Upper lobe of right lung (tissue), 1 donor: ENCODE results near the gene MYF5. TPM values are rescaled to one million over a fixed set of nuclear protein-coding genes. Genes with fewer than 3 reads are reported as not detected.
"Not testable (repeated sequence)": the region's sequence is repeated elsewhere in the genome, so short reads cannot be mapped to it uniquely, and the experiment has no call there.

Source experiments
- ATAC-seq: fragments of 200-7000 bp; cut with Tn5 transposase; one replicate; pipeline ENCODE4 v1.9.1; 2020; ENCODE audit warnings: mild to moderate bottlenecking, moderate library complexity
- DNase-seq: peaks from one replicate; pipeline ENCODE4 v3.0.0-alpha.2; 2020
- H3K27ac ChIP-seq: fragments of 200-600 bp; one replicate; pipeline ENCODE4 v1.8.0; 2022
- H3K27me3 ChIP-seq: fragments of 200-600 bp; one replicate; pipeline ENCODE4 v1.8.0; 2022; ENCODE audit warnings: mild to moderate bottlenecking
- H3K36me3 ChIP-seq: fragments of 200-600 bp; one replicate; pipeline ENCODE4 v1.8.0; 2022
- H3K4me1 ChIP-seq: fragments of 200-600 bp; one replicate; pipeline ENCODE4 v1.8.0; 2022
- H3K4me3 ChIP-seq: fragments of 200-600 bp; one replicate; pipeline ENCODE4 v1.8.0; 2022; ENCODE audit warnings: mild to moderate bottlenecking
- H3K9me3 ChIP-seq: fragments of 200-600 bp; one replicate; pipeline ENCODE4 v1.8.0; 2022
- intact Hi-C: fragments of 100-400 bp; cut with DNase I; formaldehyde crosslinking; loops from one replicate; pipeline ENCODE4 v1.11.0; 2022
- long read RNA-seq: library from polyadenylated mRNA; unstranded; transcript quantifications from one replicate; pipeline ENCODE4 v2.0.0, GENCODE V29; 2021
- total RNA-seq: library from RNA; stranded (reverse); fragmentation: NEBNext Ultra II Directional; extraction: Animal tissue kit (Norgen Biotek cat#: 25700); gene quantifications from one replicate; pipeline ENCODE4 v1.2.1, GENCODE V29; 2021
- TF ChIP-seq, protein P1 (sequence below): fragments of 200-600 bp; IDR thresholded peaks from one replicate; pipeline ENCODE4 v1.8.0; 2022; ENCODE audit warnings: antibody characterized with exemption
- donor health status: DM: no; HTN: yes; CAD: no; lungs with severe emphysema.

The MYF5 gene
- not detected for total RNA-seq
- long read RNA-seq, result 0 reads

DNA sequence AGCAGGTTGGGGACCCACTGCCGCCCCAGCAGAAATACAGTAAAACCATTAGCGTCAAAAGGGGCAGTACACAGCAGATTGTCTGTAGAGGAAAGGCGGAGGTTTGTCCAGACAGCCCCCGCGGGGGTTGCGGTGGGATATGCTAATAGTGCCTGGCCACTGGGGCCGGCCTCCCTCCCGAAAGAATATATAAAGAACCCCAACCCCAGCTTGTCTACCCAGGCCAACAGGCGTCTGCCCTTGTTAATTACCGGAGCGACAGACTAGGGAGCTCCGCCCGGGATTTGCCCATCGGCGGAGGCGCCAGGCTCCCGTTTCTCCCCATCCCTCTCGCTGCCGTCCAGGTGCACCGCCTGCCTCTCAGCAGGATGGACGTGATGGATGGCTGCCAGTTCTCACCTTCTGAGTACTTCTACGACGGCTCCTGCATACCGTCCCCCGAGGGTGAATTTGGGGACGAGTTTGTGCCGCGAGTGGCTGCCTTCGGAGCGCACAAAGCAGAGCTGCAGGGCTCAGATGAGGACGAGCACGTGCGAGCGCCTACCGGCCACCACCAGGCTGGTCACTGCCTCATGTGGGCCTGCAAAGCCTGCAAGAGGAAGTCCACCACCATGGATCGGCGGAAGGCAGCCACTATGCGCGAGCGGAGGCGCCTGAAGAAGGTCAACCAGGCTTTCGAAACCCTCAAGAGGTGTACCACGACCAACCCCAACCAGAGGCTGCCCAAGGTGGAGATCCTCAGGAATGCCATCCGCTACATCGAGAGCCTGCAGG lies at the start of gene MYF5:
Gene MYF5 (plus strand): TSS at position 217 of the 774 bp plus-strand sequence. CDS start 152 bp downstream, at position 369.
- Histone ChIP-seq H3K27me3 (no peaks in the 10 kb centered on the region), H3K4me1 (no peaks in the 10 kb centered on the region), H3K36me3 (no peaks in the 10 kb centered on the region), H3K27ac (no peak within 1 kb of the TSS), H3K9me3 (no peaks in the 10 kb centered on the region), H3K4me3 (no peak within 1 kb of the TSS)
- ATAC-seq, result no peak
- DNase-seq, result no peak
- intact Hi-C loops, result no loop called here
- TF ChIP-seq, protein P1, sequence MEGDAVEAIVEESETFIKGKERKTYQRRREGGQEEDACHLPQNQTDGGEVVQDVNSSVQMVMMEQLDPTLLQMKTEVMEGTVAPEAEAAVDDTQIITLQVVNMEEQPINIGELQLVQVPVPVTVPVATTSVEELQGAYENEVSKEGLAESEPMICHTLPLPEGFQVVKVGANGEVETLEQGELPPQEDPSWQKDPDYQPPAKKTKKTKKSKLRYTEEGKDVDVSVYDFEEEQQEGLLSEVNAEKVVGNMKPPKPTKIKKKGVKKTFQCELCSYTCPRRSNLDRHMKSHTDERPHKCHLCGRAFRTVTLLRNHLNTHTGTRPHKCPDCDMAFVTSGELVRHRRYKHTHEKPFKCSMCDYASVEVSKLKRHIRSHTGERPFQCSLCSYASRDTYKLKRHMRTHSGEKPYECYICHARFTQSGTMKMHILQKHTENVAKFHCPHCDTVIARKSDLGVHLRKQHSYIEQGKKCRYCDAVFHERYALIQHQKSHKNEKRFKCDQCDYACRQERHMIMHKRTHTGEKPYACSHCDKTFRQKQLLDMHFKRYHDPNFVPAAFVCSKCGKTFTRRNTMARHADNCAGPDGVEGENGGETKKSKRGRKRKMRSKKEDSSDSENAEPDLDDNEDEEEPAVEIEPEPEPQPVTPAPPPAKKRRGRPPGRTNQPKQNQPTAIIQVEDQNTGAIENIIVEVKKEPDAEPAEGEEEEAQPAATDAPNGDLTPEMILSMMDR, result no peak

DNA sequence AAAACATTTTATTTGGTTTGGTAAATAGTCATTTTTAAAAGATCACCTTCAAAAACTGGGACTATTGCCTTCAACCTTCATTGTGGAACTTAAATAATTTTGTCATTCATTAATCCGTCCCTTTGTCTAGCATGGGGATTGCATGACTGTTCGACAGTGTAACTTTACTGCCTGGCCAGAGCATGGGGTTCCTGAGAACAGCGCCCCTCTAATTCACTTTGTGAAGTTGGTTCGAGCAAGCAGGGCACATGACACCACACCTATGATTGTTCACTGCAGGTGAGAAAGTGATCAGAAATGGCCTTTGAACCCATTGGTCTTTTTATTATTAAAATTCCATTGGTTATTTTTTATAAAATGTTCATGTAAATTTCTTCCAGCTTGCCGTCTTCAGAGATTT lies 46.5 kb upstream of the MYF5 start:
- Histone ChIP-seq H3K4me1 (no peaks in the 10 kb centered on the region), H3K27ac (no peak overlapping the region), H3K27me3 (no peaks in the 10 kb centered on the region), H3K9me3 (no peaks in the 10 kb centered on the region), H3K36me3 (no peaks in the 10 kb centered on the region), H3K4me3 (no peak overlapping the region)
- TF ChIP-seq, protein P1, result no peak
- intact Hi-C loops, result no loop called here
- ATAC-seq (no peak), DNase-seq (no peak)

DNA sequence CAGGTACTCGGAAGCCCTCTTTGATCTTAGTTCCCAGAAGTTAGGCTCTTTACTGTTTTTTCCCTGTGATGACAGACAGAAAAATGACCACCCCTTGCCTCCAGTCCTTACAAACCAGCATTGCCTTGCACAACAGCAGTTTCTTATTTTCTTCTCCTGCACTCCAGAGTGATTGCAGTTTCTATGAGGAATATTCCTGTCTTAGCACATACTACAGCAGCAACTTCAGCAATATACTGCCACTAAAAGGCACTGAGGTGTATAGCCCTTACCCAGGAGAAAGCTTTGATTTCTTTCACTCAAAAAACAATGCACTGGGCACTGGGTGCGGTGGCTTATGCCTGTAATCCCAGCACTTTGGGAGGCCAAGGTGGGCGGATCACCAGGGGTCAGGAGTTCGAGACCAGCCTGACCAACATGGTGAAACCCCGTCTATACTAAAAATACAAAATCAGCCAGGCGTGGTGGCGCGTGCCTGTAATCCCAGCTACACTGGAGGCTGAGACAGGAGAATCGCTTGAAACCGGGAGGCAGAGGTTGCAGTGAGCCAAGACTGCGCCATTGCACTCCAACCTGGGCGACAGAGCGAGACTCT lies 40.6 kb upstream of the MYF5 start:
- not testable (repeated sequence) for H3K4me1 ChIP-seq, DNase-seq

DNA sequence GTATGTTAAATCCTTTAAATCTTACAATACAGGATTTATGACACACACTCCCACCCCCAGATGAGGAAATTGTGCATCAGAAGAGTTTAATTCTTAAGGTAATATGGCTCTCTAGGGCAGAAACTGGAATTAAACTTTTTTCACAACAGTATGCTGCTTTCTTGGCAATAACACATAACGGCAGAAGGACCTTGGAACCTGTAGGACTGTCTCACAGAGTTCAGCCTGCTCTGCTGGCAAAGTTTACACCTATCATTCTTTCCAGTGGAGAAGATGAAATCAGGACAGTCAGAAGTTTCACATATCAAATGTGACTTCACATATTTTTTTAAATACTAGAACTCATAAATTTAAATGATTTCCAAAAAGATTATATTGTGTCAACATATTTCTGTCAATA lies 39.9 kb upstream of the MYF5 start:
- intact Hi-C loops, result no loop called here
- no peaks in the 10 kb centered on the region for H3K9me3 ChIP-seq
- no peaks in the 10 kb centered on the region for H3K4me1 ChIP-seq
- ATAC-seq, result no peak
- no peaks in the 10 kb centered on the region for H3K27me3 ChIP-seq
- no peak for DNase-seq
- H3K36me3 ChIP-seq, result no peaks in the 10 kb centered on the region
- no peak overlapping the region for H3K27ac ChIP-seq
- H3K4me3 ChIP-seq, result no peak overlapping the region
- TF ChIP-seq, protein P1, result no peak

More for the DNA sequence above, 40.6 kb upstream of the MYF5 start:
- H3K27me3 ChIP-seq, H3K36me3 ChIP-seq, H3K4me3 ChIP-seq, H3K9me3 ChIP-seq, intact Hi-C loops, ATAC-seq, H3K27ac ChIP-seq: not testable (repeated sequence)

DNA sequence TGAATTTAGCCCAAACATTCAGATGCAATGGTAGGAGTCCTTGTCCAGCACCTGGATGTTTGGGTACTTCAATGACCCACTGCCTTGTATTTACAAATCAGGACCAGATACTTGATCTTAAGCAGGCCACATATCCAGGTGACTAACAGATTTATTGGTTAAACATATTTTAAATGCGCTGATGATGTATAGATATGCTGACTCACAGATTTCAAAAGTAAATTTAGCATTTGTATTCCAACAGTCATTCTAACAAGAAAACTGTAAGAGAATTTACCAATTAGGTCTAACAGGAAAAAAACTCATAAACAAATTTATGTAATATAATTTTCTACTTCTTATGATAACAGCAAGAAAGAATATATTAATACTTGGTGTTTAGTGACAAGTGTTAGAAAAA lies 38.7 kb upstream of the MYF5 start:
- ATAC-seq (no peak), DNase-seq (no peak)
- H3K4me1 ChIP-seq, result no peaks in the 10 kb centered on the region
- intact Hi-C loops, result no loop called here
- no peaks in the 10 kb centered on the region for H3K36me3 ChIP-seq
- no peak overlapping the region for H3K4me3 ChIP-seq
- H3K27me3 ChIP-seq, result no peaks in the 10 kb centered on the region
- H3K9me3 ChIP-seq, result no peaks in the 10 kb centered on the region
- H3K27ac ChIP-seq, result no peak overlapping the region
- TF ChIP-seq, protein P1, result no peak

DNA sequence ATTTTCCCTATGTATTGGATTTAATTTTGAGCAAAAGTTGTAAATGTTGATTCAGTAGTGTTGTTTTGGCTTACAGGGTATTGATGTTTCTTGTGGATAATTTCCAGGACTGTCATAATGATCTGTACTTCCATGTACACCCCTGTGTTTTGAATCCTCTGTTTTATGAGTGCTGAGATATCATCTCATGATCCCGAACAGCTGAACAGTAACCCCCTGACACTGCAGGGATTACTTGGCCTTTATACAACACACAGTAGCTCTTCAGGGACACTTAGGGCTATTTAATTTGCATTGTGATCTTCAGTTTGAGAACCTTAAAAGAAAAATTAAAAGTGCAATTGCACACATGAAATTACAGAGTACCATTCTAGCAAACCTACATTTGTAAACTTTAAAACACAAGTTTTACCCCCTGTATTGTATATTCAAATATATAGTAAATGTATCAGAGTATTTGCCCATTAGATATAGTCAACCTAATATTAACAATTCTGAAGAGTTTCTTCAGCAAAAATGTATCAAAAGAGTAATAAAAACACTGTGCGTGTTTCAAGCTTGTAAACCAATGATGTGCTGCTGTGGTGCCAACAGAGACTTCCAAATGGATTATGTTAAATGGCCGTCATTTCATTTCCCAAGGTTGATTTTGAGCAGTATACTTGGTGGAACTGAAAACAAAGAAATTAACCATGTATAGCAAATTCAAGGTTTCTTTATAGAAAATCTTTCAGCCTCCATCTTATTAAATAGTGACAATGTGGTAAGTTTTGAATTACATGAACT lies 37.2 kb upstream of the MYF5 start:
- Histone ChIP-seq H3K27me3 (no peaks in the 10 kb centered on the region), H3K9me3 (no peaks in the 10 kb centered on the region), H3K4me1 (no peaks in the 10 kb centered on the region), H3K27ac (no peak overlapping the region), H3K36me3 (no peaks in the 10 kb centered on the region), H3K4me3 (no peak overlapping the region)
- intact Hi-C loops, result no loop called here
- DNase-seq (no peak), ATAC-seq (no peak)
- TF ChIP-seq, protein P1, result no peak
